ENCODE measurements around the gene NTSR2.

DNA sequence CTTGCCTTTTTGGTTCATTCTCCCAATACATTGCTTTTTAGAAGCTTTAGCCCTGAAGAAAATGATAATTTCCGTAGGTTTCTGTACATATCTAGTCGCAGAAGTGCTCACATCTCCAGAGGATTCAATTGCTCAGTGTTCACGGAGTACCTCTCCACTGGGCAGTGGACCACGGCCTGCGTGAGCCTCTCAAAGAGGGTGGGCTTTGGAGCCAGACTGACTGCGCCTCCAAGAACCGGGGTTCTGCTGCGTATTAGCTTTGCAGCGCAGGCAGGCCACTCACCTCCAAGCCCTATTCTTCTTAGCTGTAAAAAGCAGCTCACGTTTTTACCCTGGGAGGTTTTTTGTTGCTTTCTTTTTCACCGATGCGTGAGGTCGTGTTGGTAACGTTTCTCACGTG is 35.4 kb downstream of the NTSR2 start:
- TF ChIP-seq, protein P1, sequence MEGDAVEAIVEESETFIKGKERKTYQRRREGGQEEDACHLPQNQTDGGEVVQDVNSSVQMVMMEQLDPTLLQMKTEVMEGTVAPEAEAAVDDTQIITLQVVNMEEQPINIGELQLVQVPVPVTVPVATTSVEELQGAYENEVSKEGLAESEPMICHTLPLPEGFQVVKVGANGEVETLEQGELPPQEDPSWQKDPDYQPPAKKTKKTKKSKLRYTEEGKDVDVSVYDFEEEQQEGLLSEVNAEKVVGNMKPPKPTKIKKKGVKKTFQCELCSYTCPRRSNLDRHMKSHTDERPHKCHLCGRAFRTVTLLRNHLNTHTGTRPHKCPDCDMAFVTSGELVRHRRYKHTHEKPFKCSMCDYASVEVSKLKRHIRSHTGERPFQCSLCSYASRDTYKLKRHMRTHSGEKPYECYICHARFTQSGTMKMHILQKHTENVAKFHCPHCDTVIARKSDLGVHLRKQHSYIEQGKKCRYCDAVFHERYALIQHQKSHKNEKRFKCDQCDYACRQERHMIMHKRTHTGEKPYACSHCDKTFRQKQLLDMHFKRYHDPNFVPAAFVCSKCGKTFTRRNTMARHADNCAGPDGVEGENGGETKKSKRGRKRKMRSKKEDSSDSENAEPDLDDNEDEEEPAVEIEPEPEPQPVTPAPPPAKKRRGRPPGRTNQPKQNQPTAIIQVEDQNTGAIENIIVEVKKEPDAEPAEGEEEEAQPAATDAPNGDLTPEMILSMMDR (IDR thresholded peaks at IDR 0.05), result no peak
- TF ChIP-seq EMX1 (CRISPR knock-in tag; IDR thresholded peaks at IDR 0.05), result no peak
- no peak for TF ChIP-seq SP1 (CRISPR knock-in tag; conservative IDR thresholded peaks at IDR 0.05)
- TF ChIP-seq NFYB (CRISPR knock-in tag; conservative IDR thresholded peaks at IDR 0.05; ENCODE audit: low read depth), result no peak

All from WTC11 (cell line).